Measurements from ENCODE around the gene NFS1.

NFS1 gene

GRCh38 chr20:35660122-35660937 is 38.8 kb downstream of the NFS1 start:
- TF ChIP-seq CTCF (IDR thresholded peaks at IDR 0.05; ENCODE audit: control insufficient read depth, insufficient read depth, low read depth, low read length, missing control alignments), result no peak
- H3K4me3 ChIP-seq (ENCODE audit: control insufficient read depth, low read depth, low read length), result no peak overlapping the region
- DNase-seq (ENCODE audit: low read depth), result no peak

DNA sequence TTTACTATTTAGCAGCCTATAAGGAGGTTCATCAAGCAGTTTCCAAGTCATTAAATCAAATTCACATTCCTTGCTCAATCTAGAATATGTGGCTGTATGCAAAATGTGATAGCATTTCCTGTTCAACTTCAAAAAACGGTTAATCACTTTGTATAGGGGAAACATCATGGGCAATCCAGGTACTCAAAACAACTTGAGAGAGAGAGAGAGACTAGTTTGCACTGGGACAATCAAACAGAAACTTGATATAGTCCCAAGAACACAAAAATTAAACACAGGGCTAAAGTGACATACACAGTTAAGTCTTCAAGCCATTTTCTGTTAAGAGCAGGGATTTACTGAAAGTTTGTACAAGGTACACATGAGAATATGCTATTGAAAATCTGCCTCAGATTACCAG is 41.9 kb downstream of the NFS1 start:
- H3K4me3 ChIP-seq (ENCODE audit: control insufficient read depth, low read depth, low read length), result no peak overlapping the region
- DNase-seq (ENCODE audit: low read depth), result no peak
- TF ChIP-seq CTCF (IDR thresholded peaks at IDR 0.05; ENCODE audit: control insufficient read depth, insufficient read depth, low read depth, low read length, missing control alignments), result no peak

DNA sequence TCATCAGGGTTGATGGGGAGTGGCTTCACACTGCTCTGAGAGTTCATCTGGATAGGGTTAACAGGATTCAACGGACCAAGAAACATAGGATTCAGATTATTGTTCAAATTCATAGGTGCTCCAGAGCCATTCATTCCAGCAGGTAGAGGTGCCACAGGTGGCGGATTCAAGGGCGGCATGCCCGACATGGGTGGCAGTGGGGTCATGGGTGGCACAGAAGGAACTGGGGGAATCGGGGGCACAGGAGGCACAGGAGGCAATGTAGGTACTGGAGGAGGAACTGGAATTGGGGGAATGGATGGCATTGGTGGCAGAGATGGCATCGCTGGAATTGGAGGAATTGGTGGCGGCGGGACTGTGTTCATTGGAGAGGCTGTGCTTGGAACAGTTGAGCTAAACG is 44.7 kb downstream of the NFS1 start:
- DNase-seq (ENCODE audit: low read depth), result no peak

DNA sequence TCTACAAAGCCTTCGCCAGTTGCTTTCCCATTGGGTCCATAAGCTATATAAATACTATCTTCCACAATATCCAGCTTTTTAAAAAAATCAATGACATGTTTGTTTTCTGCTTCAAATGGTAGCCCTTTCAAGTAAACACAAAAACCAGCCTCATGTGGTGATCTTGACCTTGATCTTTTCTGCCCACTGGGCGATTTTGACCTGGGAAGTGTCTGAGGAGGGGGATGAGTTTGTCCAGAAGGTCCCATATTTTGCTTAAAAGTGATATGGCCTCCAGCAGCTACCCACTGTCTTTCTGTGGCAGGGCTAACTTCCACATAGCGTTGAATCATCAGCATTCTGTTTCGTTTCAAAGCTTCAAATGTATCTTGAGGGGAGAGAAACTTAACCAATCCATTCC is 45.3 kb downstream of the NFS1 start:
- no peak overlapping the region for H3K4me3 ChIP-seq (ENCODE audit: control insufficient read depth, low read depth, low read length)
- DNase-seq (ENCODE audit: low read depth), result no peak
- no peak for TF ChIP-seq CTCF (IDR thresholded peaks at IDR 0.05; ENCODE audit: control insufficient read depth, insufficient read depth, low read depth, low read length, missing control alignments)

More for the DNA sequence above, 44.7 kb downstream of the NFS1 start:
- H3K4me3 ChIP-seq (ENCODE audit: control insufficient read depth, low read depth, low read length), result no peak overlapping the region
- no peak for TF ChIP-seq CTCF (IDR thresholded peaks at IDR 0.05; ENCODE audit: control insufficient read depth, insufficient read depth, low read depth, low read length, missing control alignments)

GRCh38 chr20:35653430-35653734 is 45.8 kb downstream of the NFS1 start:
- no peak overlapping the region for H3K4me3 ChIP-seq (ENCODE audit: control insufficient read depth, low read depth, low read length)
- TF ChIP-seq CTCF (IDR thresholded peaks at IDR 0.05; ENCODE audit: control insufficient read depth, insufficient read depth, low read depth, low read length, missing control alignments), result no peak
- DNase-seq (ENCODE audit: low read depth), result no peak

GRCh38 chr20:35652641-35653429 is 46.3 kb downstream of the NFS1 start:
- no peak for DNase-seq (ENCODE audit: low read depth)
- no peak overlapping the region for H3K4me3 ChIP-seq (ENCODE audit: control insufficient read depth, low read depth, low read length)
- no peak for TF ChIP-seq CTCF (IDR thresholded peaks at IDR 0.05; ENCODE audit: control insufficient read depth, insufficient read depth, low read depth, low read length, missing control alignments)

Data from AG09309 (cell line).